A549 (cell line): ENCODE data around the gene WDR26.

Experiments
- CBX2 ChIP-seq: fragments of 200-600 bp; sonication (generic); IDR thresholded peaks from 2 replicates; pipeline ENCODE4 v1.6.1; 2016; ENCODE audit warnings: low read depth, mild to moderate bottlenecking, borderline replicate concordance
- CHD4 ChIP-seq: fragments of 200-600 bp; sonication (generic); IDR thresholded peaks from 2 replicates; pipeline ENCODE4 v1.6.1; 2016; ENCODE audit warnings: antibody characterized with exemption, mild to moderate bottlenecking, borderline replicate concordance
- CTCF ChIP-seq: fragments of >200 bp; sonication (Bioruptor Twin); formaldehyde crosslinking; IDR thresholded peaks from 3 replicates; pipeline ENCODE4 v1.5.1; 2016
- MAZ ChIP-seq: fragments of 150-350 bp; IDR thresholded peaks from 2 replicates; pipeline ENCODE4 v1.6.1; 2014; ENCODE audit warnings: antibody characterized with exemption, low read depth, low read length, borderline replicate concordance
- MYC ChIP-seq: IDR thresholded peaks from 2 replicates; pipeline ENCODE4 v1.6.1; 2012; ENCODE audit warnings: mild to moderate bottlenecking, inconsistent platforms, low read length, improper control_type of control experiment, borderline replicate concordance
- NFE2L2 ChIP-seq: fragments of 150-350 bp; conservative IDR thresholded peaks from 2 replicates; pipeline ENCODE4 v1.6.1; 2014; ENCODE audit warnings: low read length
- POLR2A ChIP-seq: IDR thresholded peaks from 2 replicates; pipeline ENCODE4 v1.6.1; 2012; ENCODE audit warnings: mild to moderate bottlenecking, low read length
- RAD21 ChIP-seq, 2 experiments: fragments of >200 bp in 1 of 2; sonication (Bioruptor Twin) in 1 of 2; formaldehyde crosslinking in 1 of 2; IDR thresholded peaks in 1 of 2; conservative IDR thresholded peaks in 1 of 2; 2 replicates in 1 of 2; 3 replicates in 1 of 2; pipeline ENCODE4 v1.6.1; 2012 to 2018; ENCODE audit warnings: inconsistent platforms in 1 of 2
- RFX5 ChIP-seq: fragments of 450-650 bp; IDR thresholded peaks from 2 replicates; pipeline ENCODE4 v1.7.1; 2014; ENCODE audit warnings: antibody characterized with exemption, mild to moderate bottlenecking, moderate library complexity
- USF2 ChIP-seq: fragments of 450-650 bp; IDR thresholded peaks from 2 replicates; pipeline ENCODE4 v1.6.1; 2014; ENCODE audit warnings: antibody characterized with exemption
- ZSCAN20 ChIP-seq: fragments of 250-450 bp; sonication (Bioruptor Pico); IDR thresholded peaks from 2 replicates; pipeline ENCODE4 v1.8.0; 2022; ENCODE audit warnings: mild to moderate bottlenecking, moderate library complexity

GRCh38 chr1:224383218-224383617 is 51.4 kb downstream of the WDR26 start:
- TF ChIP-seq CTCF (no peak), NFE2L2 (no peak), CHD4 (no peak), MYC (no peak), RFX5 (no peak), USF2 (no peak), POLR2A (no peak), ZSCAN20 (CRISPR knock-in tag) (no peak), CBX2 (no peak), MAZ (no peak), RAD21 (conservative IDR thresholded peaks at IDR 0.05 in 1 of 2, IDR thresholded peaks at IDR 0.05 in 1 of 2) (no peak)
